ENCODE data around the gene ACTR1B. TPM values are rescaled to one million over a fixed set of nuclear protein-coding genes. Genes with fewer than 3 reads are reported as not detected.

Gene ACTR1B
- total RNA-seq, 1 experiment from 2014 or later: 33.8 TPM

DNA sequence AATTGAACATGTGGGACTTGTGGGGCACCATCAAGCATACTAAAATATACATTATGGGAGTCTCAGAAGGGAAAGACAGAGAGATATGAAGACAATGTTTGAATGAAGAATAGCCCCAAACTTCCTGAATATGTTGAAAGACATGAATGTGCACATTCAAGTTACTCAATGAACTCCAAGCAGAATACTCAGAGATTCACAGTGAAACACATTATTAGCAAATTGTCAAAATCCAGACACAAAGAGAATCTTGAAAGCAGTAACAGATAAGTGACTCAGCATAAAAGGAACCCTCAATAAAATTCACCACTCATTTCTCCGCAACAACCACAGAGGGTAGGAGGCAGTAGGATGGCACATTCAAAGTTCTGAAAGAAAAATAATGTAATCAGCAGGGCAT lies 14.5 kb upstream of the ACTR1B start:
- H3K4me1 ChIP-seq (ENCODE audit: insufficient read depth, low read length): no peaks in the 10 kb centered on the region
- H2BK20ac ChIP-seq (ENCODE audit: low read depth, low read length, poor library complexity, severe bottlenecking): no peak overlapping the region
- H3K9ac ChIP-seq (ENCODE audit: extremely low read depth, insufficient read length, low read length): no peak overlapping the region
- H2BK12ac ChIP-seq (ENCODE audit: insufficient read length, low read depth, low read length): no peak overlapping the region
- no peak overlapping the region for H3K4me2 ChIP-seq (ENCODE audit: insufficient read depth, insufficient read length, low read length)
- H3K79me2 ChIP-seq (ENCODE audit: insufficient read depth, low read length): no peaks in the 10 kb centered on the region
- H3K56ac ChIP-seq (ENCODE audit: insufficient read length, low read depth, low read length): no peak overlapping the region
- H4K5ac ChIP-seq (ENCODE audit: insufficient read length, low read depth, low read length): no peak overlapping the region
- H3K23me2 ChIP-seq (ENCODE audit: insufficient read length, low read depth, low read length, poor library complexity, severe bottlenecking): no peaks in the 10 kb centered on the region
- no peak overlapping the region for H3T11ph ChIP-seq (ENCODE audit: low read length)
- H2AK5ac ChIP-seq (ENCODE audit: insufficient read length, low read length): no peak overlapping the region
- no peak overlapping the region for H3K18ac ChIP-seq (ENCODE audit: insufficient read length, low read depth, low read length)
- H3K23ac ChIP-seq (ENCODE audit: insufficient read length, low read depth, low read length): no peak overlapping the region
- no peak overlapping the region for H3K27ac ChIP-seq (ENCODE audit: insufficient read length, low read depth, low read length)
- no peak overlapping the region for H3K14ac ChIP-seq (ENCODE audit: insufficient read depth, low read length)
- H2BK5ac ChIP-seq (ENCODE audit: insufficient read length, low read length): no peak overlapping the region
- no peaks in the 10 kb centered on the region for H3K9me3 ChIP-seq (ENCODE audit: control insufficient read depth, low read depth, low read length)
- no peaks in the 10 kb centered on the region for H3K27me3 Mint-ChIP-seq (ENCODE audit: low read depth)
- peaks cover 0 to 31% (median 2%) of the 10 kb centered on the region in 3 experiments; a peak in 5 of 7 replicates for H3K36me3 Mint-ChIP-seq (ENCODE audit: insufficient read depth in 1 of 3, low read depth in 3 of 3)
- no CpG with 5 or more reads among the region's 1 CpG for WGBS (ENCODE audit: extremely low coverage, insufficient read length, low lambda C conversion rate)
- no peaks in the 10 kb centered on the region; the same call in 1 of the 2 replicates for H3K27me3 ChIP-seq (ENCODE audit: insufficient read depth, low read length)
- H3K4me1 Mint-ChIP-seq: peaks cover 6 to 10% of the 10 kb centered on the region in 2 experiments
- no peak overlapping the region for H4K8ac ChIP-seq (replicated peaks; ENCODE audit: insufficient read length, low read depth, low read length)
- no peak overlapping the region for H4K91ac ChIP-seq (ENCODE audit: insufficient read length, low read depth, low read length)
- no peak overlapping the region for H3K4ac ChIP-seq (ENCODE audit: low read depth, low read length)
- no peak overlapping the region for H2BK120ac ChIP-seq (ENCODE audit: low read depth, low read length, poor library complexity, severe bottlenecking)
- H3K9me3 Mint-ChIP-seq: peaks cover 26 to 45% of the 10 kb centered on the region in 2 experiments
- TF ChIP-seq, protein P1, sequence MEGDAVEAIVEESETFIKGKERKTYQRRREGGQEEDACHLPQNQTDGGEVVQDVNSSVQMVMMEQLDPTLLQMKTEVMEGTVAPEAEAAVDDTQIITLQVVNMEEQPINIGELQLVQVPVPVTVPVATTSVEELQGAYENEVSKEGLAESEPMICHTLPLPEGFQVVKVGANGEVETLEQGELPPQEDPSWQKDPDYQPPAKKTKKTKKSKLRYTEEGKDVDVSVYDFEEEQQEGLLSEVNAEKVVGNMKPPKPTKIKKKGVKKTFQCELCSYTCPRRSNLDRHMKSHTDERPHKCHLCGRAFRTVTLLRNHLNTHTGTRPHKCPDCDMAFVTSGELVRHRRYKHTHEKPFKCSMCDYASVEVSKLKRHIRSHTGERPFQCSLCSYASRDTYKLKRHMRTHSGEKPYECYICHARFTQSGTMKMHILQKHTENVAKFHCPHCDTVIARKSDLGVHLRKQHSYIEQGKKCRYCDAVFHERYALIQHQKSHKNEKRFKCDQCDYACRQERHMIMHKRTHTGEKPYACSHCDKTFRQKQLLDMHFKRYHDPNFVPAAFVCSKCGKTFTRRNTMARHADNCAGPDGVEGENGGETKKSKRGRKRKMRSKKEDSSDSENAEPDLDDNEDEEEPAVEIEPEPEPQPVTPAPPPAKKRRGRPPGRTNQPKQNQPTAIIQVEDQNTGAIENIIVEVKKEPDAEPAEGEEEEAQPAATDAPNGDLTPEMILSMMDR (conservative IDR thresholded peaks at IDR 0.05): no peak
- DNase-seq: no peak
- 0 out of 7 replicates have a peak overlapping the region, but pooled peaks of 1 of the 3 experiments have one; percentile 31 for H3K27ac Mint-ChIP-seq
- no peaks in the 10 kb centered on the region for H3K79me1 ChIP-seq (ENCODE audit: insufficient read depth, low read depth, low read length, poor library complexity, severe bottlenecking)
- no peaks in the 10 kb centered on the region for H4K20me1 ChIP-seq (ENCODE audit: control insufficient read depth, insufficient read depth, insufficient read length)
- H2BK15ac ChIP-seq (ENCODE audit: low read depth, low read length): no peak overlapping the region
- H2AFZ ChIP-seq (ENCODE audit: low read length): no peak overlapping the region
- H3K4me3 Mint-ChIP-seq: no peak overlapping the region
